Kidney capillary endothelial cell (primary cell): Measurements from ENCODE around the gene DGKQ.
"Not testable (repeated sequence)": the region's sequence is repeated elsewhere in the genome, so short reads cannot be mapped to it uniquely, and the experiment has no call there.

Source experiments
- DNase-seq: peaks from one replicate; pipeline ENCODE4 v3.0.0-alpha.2; 2018; ENCODE audit warnings: low spot score

DGKQ gene

GRCh38 chr4:976016-976415, 2.6 kb upstream of the DGKQ start:
- not testable (repeated sequence) for DNase-seq

GRCh38 chr4:974668-975067, 1.3 kb upstream of the DGKQ start:
- DNase-seq = no peak

GRCh38 chr4:972651-973424, 531 bp downstream of the DGKQ start:
- DNase-seq = peak; percentile 15

- DNase-seq = no peak
These were observed 1.5 kb downstream of the DGKQ start for GRCh38 chr4:971666-972500.

GRCh38 chr4:970854-971520, 2.4 kb downstream of the DGKQ start:
- DNase-seq = no peak

GRCh38 chr4:970046-970745, 3.2 kb downstream of the DGKQ start:
- no peak for DNase-seq

GRCh38 chr4:968621-969394, 4.6 kb downstream of the DGKQ start:
- DNase-seq = no peak

- no peak for DNase-seq
These were observed 5.1 kb downstream of the DGKQ start for GRCh38 chr4:968221-968620.

GRCh38 chr4:967113-968104, 6.0 kb downstream of the DGKQ start:
- no peak for DNase-seq

GRCh38 chr4:966266-967112, 6.9 kb downstream of the DGKQ start:
- no peak for DNase-seq

- no peak for DNase-seq
These were observed 7.6 kb downstream of the DGKQ start for GRCh38 chr4:965766-966134.

GRCh38 chr4:965048-965765, 8.2 kb downstream of the DGKQ start:
- DNase-seq = no peak

- DNase-seq = no peak
These were observed 8.9 kb downstream of the DGKQ start for GRCh38 chr4:964346-965025.

- DNase-seq = no peak
These were observed 9.8 kb downstream of the DGKQ start for GRCh38 chr4:963276-964225.

- no peak for DNase-seq
These were observed 10.8 kb downstream of the DGKQ start for GRCh38 chr4:962231-963208.
